ENCODE measurements around the gene ZNF429. TPM values are rescaled to one million over a fixed set of nuclear protein-coding genes. Genes with fewer than 3 reads are reported as not detected.
"Not testable (repeated sequence)": the region's sequence is repeated elsewhere in the genome, so short reads cannot be mapped to it uniquely, and the experiment has no call there.

Gene ZNF429
- 10 to 100 TPM; 13.1 to 26.4 (median 17.0) TPM for polyA plus RNA-seq

GRCh38 chr19:21505459-21506451 lies at the start of gene ZNF429:
ZNF429 (plus strand) TSS chr19:21505602; CDS start chr19:21505772, 170 bp downstream.
- peak within 1 kb of the TSS; percentile 100 for H3K4me3 Mint-ChIP-seq
- H3K27ac Mint-ChIP-seq = peak within 1 kb of the TSS; percentile 98 to 100 (median 100)
- peaks cover 4 to 15% (median 10%) of the 10 kb centered on the region in 3 donors for H3K36me3 Mint-ChIP-seq
- peaks cover 5 to 9% (median 9%) of the 10 kb centered on the region in 3 donors for H3K27me3 Mint-ChIP-seq (ENCODE audit: low read depth in 3 of 3)
- H3K4me1 Mint-ChIP-seq = peaks cover 51 to 60% of the 10 kb centered on the region in 2 donors
- DNase-seq = peak; percentile 90 to 91 (median 91)
- H3K9me3 Mint-ChIP-seq = peaks cover 0 to 6% (median 0%) of the 10 kb centered on the region in 6 donors

- peaks cover 11 to 15% (median 13%) of the 10 kb centered on the region in 3 donors for H3K36me3 Mint-ChIP-seq
- no peak overlapping the region for H3K4me3 Mint-ChIP-seq
- H3K9me3 Mint-ChIP-seq = peaks cover 9 to 37% (median 17%) of the 10 kb centered on the region in 6 donors
- H3K27ac Mint-ChIP-seq = no peak overlapping the region
- DNase-seq = no peak
- peaks cover 0 to 5% (median 4%) of the 10 kb centered on the region in 3 donors for H3K27me3 Mint-ChIP-seq (ENCODE audit: low read depth in 3 of 3)
- peaks cover 9 to 13% of the 10 kb centered on the region in 2 donors for H3K4me1 Mint-ChIP-seq
These were observed 44.7 kb upstream of the ZNF429 start for GRCh38 chr19:21460686-21461085.

- DNase-seq = no peak
- Mint-ChIP-seq H3K36me3 (peaks cover 8 to 11% (median 10%) of the 10 kb centered on the region in 3 donors), H3K4me3 (peak overlapping the region in 1 of 5 donors; percentile 3), H3K27me3 (ENCODE audit: low read depth in 3 of 3) (peaks cover 0 to 7% (median 4%) of the 10 kb centered on the region in 3 donors), H3K9me3 (peaks cover 5 to 28% (median 12%) of the 10 kb centered on the region in 6 donors), H3K4me1 (peaks cover 9 to 13% of the 10 kb centered on the region in 2 donors), H3K27ac (no peak overlapping the region)
These were observed 42.9 kb upstream of the ZNF429 start for GRCh38 chr19:21462540-21462939.

- Mint-ChIP-seq H3K27me3 (ENCODE audit: low read depth in 3 of 3) (peaks cover 0 to 7% (median 4%) of the 10 kb centered on the region in 3 donors), H3K4me3 (peak overlapping the region; percentile 80 to 87 (median 87)), H3K27ac (peak overlapping the region in 3 of 6 donors; percentile 17 to 81 (median 40)), H3K36me3 (peaks cover 3 to 11% (median 5%) of the 10 kb centered on the region in 3 donors), H3K4me1 (peaks cover 9 to 13% of the 10 kb centered on the region in 2 donors), H3K9me3 (peaks cover 0 to 22% (median 7%) of the 10 kb centered on the region in 6 donors)
- DNase-seq = peak; percentile 17 to 44 (median 17)
These were observed 41.8 kb upstream of the ZNF429 start for GRCh38 chr19:21463449-21464105.

GRCh38 chr19:21466627-21467026 lies 38.8 kb upstream of the ZNF429 start:
- Mint-ChIP-seq H3K4me3 (no peak overlapping the region), H3K27me3 (ENCODE audit: low read depth in 3 of 3) (peaks cover 0 to 6% (median 2%) of the 10 kb centered on the region in 3 donors), H3K36me3 (peaks cover 0 to 7% (median 3%) of the 10 kb centered on the region in 3 donors), H3K9me3 (peaks cover 0 to 14% (median 2%) of the 10 kb centered on the region in 6 donors), H3K4me1 (peaks cover 9 to 13% of the 10 kb centered on the region in 2 donors), H3K27ac (no peak overlapping the region)
- DNase-seq = no peak

GRCh38 chr19:21468791-21469190 lies 36.6 kb upstream of the ZNF429 start:
- Mint-ChIP-seq H3K4me1 (peaks cover 3 to 4% of the 10 kb centered on the region in 2 donors), H3K9me3 (peaks cover 0 to 4% (median 0%) of the 10 kb centered on the region in 6 donors), H3K4me3 (no peak overlapping the region), H3K27me3 (ENCODE audit: low read depth in 3 of 3) (peaks cover 0 to 4% (median 2%) of the 10 kb centered on the region in 3 donors), H3K27ac (no peak overlapping the region), H3K36me3 (peaks cover 0 to 1% (median 0%) of the 10 kb centered on the region in 3 donors)
- DNase-seq = no peak

- no peak for DNase-seq
- Mint-ChIP-seq H3K36me3 (no peaks in the 10 kb centered on the region), H3K9me3 (peaks cover 0 to 2% (median 0%) of the 10 kb centered on the region in 6 donors), H3K27me3 (ENCODE audit: low read depth in 3 of 3) (peaks cover 0 to 4% (median 4%) of the 10 kb centered on the region in 3 donors), H3K4me1 (peaks cover 6 to 10% of the 10 kb centered on the region in 2 donors), H3K4me3 (no peak overlapping the region), H3K27ac (no peak overlapping the region)
These were observed 32.9 kb upstream of the ZNF429 start for GRCh38 chr19:21472507-21472906.

GRCh38 chr19:21474671-21475181 lies 30.7 kb upstream of the ZNF429 start:
- Mint-ChIP-seq H3K9me3 (peaks cover 0 to 2% (median 0%) of the 10 kb centered on the region in 6 donors), H3K4me1 (peaks cover 6 to 10% of the 10 kb centered on the region in 2 donors), H3K27ac (no peak overlapping the region), H3K27me3 (ENCODE audit: low read depth in 3 of 3) (peaks cover 2 to 4% (median 4%) of the 10 kb centered on the region in 3 donors), H3K36me3 (no peaks in the 10 kb centered on the region), H3K4me3 (peak overlapping the region; percentile 63 to 80 (median 68))
- peak; percentile 68 to 78 (median 74) for DNase-seq

- H3K27ac Mint-ChIP-seq; DNase-seq; H3K36me3 Mint-ChIP-seq; H3K9me3 Mint-ChIP-seq; H3K4me3 Mint-ChIP-seq; H3K4me1 Mint-ChIP-seq; H3K27me3 Mint-ChIP-seq (ENCODE audit: low read depth in 3 of 3): not testable (repeated sequence)
These were observed 23.0 kb upstream of the ZNF429 start for GRCh38 chr19:21482361-21482760.

- peak; percentile 33 to 62 (median 62) for DNase-seq
- H3K27ac Mint-ChIP-seq = no peak overlapping the region
- H3K4me1 Mint-ChIP-seq = no peaks in the 10 kb centered on the region
- H3K4me3 Mint-ChIP-seq = no peak overlapping the region
- H3K9me3 Mint-ChIP-seq = no peaks in the 10 kb centered on the region
- peaks cover 0 to 6% (median 5%) of the 10 kb centered on the region in 3 donors for H3K27me3 Mint-ChIP-seq (ENCODE audit: low read depth in 3 of 3)
- H3K36me3 Mint-ChIP-seq = no peaks in the 10 kb centered on the region
These were observed 22.5 kb upstream of the ZNF429 start for GRCh38 chr19:21482863-21483276.

GRCh38 chr19:21483589-21484170 lies 21.7 kb upstream of the ZNF429 start:
- Mint-ChIP-seq H3K27me3 (ENCODE audit: low read depth in 3 of 3) (peaks cover 0 to 6% (median 5%) of the 10 kb centered on the region in 3 donors), H3K4me3 (no peak overlapping the region), H3K4me1 (no peaks in the 10 kb centered on the region), H3K9me3 (no peaks in the 10 kb centered on the region), H3K36me3 (no peaks in the 10 kb centered on the region), H3K27ac (no peak overlapping the region)
- DNase-seq = peak in 2 of 3 donors; percentile 27 to 51

- Mint-ChIP-seq H3K4me1 (no peaks in the 10 kb centered on the region), H3K9me3 (no peaks in the 10 kb centered on the region), H3K27ac (no peak overlapping the region), H3K4me3 (no peak overlapping the region), H3K27me3 (ENCODE audit: low read depth in 3 of 3) (peaks cover 0 to 7% (median 3%) of the 10 kb centered on the region in 3 donors), H3K36me3 (no peaks in the 10 kb centered on the region)
- DNase-seq = no peak
These were observed 20.8 kb upstream of the ZNF429 start for GRCh38 chr19:21484631-21485030.

- no peak overlapping the region for H3K4me3 Mint-ChIP-seq
- H3K4me1 Mint-ChIP-seq = no peaks in the 10 kb centered on the region
- H3K9me3 Mint-ChIP-seq = no peaks in the 10 kb centered on the region
- H3K27me3 Mint-ChIP-seq (ENCODE audit: low read depth in 3 of 3) = peaks cover 0 to 4% (median under 1%) of the 10 kb centered on the region in 3 donors
- no peak for DNase-seq
- no peaks in the 10 kb centered on the region for H3K36me3 Mint-ChIP-seq
- H3K27ac Mint-ChIP-seq = no peak overlapping the region
These were observed 19.5 kb upstream of the ZNF429 start for GRCh38 chr19:21485926-21486325.

Data from immature natural killer cell (primary cell).